ENCODE results near the gene PCED1A. TPM values are rescaled to one million over a fixed set of nuclear protein-coding genes. Genes with fewer than 3 reads are reported as not detected.
A peak's percentile ranks its signal among the peaks of the same experiment; 100 is the strongest.

PCED1A gene
- total and polyA plus RNA-seq, 2 of the 13 experiments (the other 11 are each of a cell fraction or from before 2014, with no cell fraction given): 40.1 to 84.2 TPM

DNA sequence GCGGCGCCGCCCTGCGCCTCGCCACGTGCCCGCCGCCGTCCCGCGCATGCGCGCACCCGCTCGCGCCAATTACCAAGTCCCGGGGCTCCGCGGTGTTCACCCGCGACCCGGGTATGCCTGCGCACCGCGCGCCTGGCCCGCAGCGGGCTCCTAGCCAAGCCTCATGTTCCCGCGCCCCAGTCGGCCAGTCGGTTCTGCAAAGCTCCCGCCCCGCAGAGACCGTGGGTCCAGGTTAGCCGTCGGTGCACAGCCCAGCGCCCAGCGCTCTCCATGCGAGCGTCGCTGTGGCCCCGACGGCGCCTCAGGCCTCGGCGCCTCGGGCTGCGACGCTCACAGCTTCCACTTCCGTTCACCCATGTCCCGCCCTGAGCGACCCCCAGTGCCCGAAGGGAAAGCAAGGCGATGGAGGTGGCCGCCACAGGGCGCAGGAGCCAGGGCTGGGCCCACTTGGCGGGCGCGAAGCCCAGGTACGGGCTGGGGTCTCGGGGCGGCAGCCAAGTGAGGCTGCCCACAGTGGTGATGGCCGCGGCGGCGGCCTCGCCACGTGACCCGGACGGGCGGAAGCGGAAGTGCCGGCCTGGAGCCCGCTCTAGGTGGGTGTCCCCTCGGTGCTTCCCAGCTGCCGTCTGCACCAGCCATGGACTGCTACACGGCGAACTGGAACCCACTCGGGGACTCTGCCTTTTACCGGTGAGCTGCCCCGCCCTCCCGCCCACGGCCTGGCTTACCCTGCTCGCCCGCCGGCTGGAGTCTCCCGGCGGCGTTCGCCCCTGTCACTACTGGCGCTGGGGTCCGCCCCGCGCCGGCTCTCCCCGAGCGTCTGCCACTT, at the start of gene PCED1A, which contains the start of gene VPS16 (continued):
- TF ChIP-seq, protein P1, sequence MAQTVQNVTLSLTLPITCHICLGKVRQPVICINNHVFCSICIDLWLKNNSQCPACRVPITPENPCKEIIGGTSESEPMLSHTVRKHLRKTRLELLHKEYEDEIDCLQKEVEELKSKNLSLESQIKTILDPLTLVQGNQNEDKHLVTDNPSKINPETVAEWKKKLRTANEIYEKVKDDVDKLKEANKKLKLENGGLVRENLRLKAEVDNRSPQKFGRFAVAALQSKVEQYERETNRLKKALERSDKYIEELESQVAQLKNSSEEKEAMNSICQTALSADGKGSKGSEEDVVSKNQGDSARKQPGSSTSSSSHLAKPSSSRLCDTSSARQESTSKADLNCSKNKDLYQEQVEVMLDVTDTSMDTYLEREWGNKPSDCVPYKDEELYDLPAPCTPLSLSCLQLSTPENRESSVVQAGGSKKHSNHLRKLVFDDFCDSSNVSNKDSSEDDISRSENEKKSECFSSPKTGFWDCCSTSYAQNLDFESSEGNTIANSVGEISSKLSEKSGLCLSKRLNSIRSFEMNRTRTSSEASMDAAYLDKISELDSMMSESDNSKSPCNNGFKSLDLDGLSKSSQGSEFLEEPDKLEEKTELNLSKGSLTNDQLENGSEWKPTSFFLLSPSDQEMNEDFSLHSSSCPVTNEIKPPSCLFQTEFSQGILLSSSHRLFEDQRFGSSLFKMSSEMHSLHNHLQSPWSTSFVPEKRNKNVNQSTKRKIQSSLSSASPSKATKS (CRISPR knock-in tag; IDR thresholded peaks at IDR 0.05): no peak
- TF ChIP-seq ZNF256 (CRISPR knock-in tag; conservative IDR thresholded peaks at IDR 0.05) (peak; percentile 98), ZNF337 (CRISPR knock-in tag; IDR thresholded peaks at IDR 0.05; ENCODE audit: borderline replicate concordance, low read depth) (no peak), MIER3 (CRISPR knock-in tag; IDR thresholded peaks at IDR 0.05; ENCODE audit: borderline replicate concordance) (0 out of 2 replicates have a peak, but pooled peaks have one; percentile 73), ZNF564 (CRISPR knock-in tag; IDR thresholded peaks at IDR 0.05) (peak; percentile 89; the same call in 1 of the 2 replicates), ZNF451 (CRISPR knock-in tag; IDR thresholded peaks at IDR 0.05) (peak; percentile 99), JUN (CRISPR knock-in tag; IDR thresholded peaks at IDR 0.05) (peak; percentile 78; the same call in 1 of the 2 replicates), KLF13 (CRISPR knock-in tag; IDR thresholded peaks at IDR 0.05) (peak; percentile 92), SMAD1 (CRISPR knock-in tag; IDR thresholded peaks at IDR 0.05; ENCODE audit: borderline replicate concordance, low read depth) (no peak), ZFYVE20 (CRISPR knock-in tag; IDR thresholded peaks at IDR 0.05; ENCODE audit: borderline replicate concordance, low read depth) (peak; percentile 97; the same call in 1 of the 2 replicates), ZNF563 (CRISPR knock-in tag; IDR thresholded peaks at IDR 0.05) (peak; percentile 99), NFE2L1 (CRISPR knock-in tag; IDR thresholded peaks at IDR 0.05; ENCODE audit: borderline replicate concordance) (peak; percentile 78; the same call in 1 of the 2 replicates), SIX4 (CRISPR knock-in tag; IDR thresholded peaks at IDR 0.05) (no peak), WIZ (CRISPR knock-in tag; IDR thresholded peaks at IDR 0.05) (peak; percentile 93; the same call in 1 of the 2 replicates), ZNF557 (CRISPR knock-in tag; IDR thresholded peaks at IDR 0.05) (peak; percentile 92; the same call in 1 of the 2 replicates), MEIS1 (CRISPR knock-in tag; IDR thresholded peaks at IDR 0.05; ENCODE audit: borderline replicate concordance) (peak; percentile 72), RXRB (CRISPR knock-in tag; IDR thresholded peaks at IDR 0.05; ENCODE audit: borderline replicate concordance) (peak; percentile 58), ZSCAN20 (CRISPR knock-in tag; IDR thresholded peaks at IDR 0.05; ENCODE audit: borderline replicate concordance) (peak; percentile 98)
- TF ChIP-seq, protein P2, sequence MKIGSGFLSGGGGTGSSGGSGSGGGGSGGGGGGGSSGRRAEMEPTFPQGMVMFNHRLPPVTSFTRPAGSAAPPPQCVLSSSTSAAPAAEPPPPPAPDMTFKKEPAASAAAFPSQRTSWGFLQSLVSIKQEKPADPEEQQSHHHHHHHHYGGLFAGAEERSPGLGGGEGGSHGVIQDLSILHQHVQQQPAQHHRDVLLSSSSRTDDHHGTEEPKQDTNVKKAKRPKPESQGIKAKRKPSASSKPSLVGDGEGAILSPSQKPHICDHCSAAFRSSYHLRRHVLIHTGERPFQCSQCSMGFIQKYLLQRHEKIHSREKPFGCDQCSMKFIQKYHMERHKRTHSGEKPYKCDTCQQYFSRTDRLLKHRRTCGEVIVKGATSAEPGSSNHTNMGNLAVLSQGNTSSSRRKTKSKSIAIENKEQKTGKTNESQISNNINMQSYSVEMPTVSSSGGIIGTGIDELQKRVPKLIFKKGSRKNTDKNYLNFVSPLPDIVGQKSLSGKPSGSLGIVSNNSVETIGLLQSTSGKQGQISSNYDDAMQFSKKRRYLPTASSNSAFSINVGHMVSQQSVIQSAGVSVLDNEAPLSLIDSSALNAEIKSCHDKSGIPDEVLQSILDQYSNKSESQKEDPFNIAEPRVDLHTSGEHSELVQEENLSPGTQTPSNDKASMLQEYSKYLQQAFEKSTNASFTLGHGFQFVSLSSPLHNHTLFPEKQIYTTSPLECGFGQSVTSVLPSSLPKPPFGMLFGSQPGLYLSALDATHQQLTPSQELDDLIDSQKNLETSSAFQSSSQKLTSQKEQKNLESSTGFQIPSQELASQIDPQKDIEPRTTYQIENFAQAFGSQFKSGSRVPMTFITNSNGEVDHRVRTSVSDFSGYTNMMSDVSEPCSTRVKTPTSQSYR (CRISPR knock-in tag; IDR thresholded peaks at IDR 0.05; ENCODE audit: borderline replicate concordance): peak; percentile 52
- TF ChIP-seq, protein P3, sequence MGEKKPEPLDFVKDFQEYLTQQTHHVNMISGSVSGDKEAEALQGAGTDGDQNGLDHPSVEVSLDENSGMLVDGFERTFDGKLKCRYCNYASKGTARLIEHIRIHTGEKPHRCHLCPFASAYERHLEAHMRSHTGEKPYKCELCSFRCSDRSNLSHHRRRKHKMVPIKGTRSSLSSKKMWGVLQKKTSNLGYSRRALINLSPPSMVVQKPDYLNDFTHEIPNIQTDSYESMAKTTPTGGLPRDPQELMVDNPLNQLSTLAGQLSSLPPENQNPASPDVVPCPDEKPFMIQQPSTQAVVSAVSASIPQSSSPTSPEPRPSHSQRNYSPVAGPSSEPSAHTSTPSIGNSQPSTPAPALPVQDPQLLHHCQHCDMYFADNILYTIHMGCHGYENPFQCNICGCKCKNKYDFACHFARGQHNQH (CRISPR knock-in tag; IDR thresholded peaks at IDR 0.05): peak; percentile 83; the same call in 1 of the 2 replicates
- TF ChIP-seq, protein P4, sequence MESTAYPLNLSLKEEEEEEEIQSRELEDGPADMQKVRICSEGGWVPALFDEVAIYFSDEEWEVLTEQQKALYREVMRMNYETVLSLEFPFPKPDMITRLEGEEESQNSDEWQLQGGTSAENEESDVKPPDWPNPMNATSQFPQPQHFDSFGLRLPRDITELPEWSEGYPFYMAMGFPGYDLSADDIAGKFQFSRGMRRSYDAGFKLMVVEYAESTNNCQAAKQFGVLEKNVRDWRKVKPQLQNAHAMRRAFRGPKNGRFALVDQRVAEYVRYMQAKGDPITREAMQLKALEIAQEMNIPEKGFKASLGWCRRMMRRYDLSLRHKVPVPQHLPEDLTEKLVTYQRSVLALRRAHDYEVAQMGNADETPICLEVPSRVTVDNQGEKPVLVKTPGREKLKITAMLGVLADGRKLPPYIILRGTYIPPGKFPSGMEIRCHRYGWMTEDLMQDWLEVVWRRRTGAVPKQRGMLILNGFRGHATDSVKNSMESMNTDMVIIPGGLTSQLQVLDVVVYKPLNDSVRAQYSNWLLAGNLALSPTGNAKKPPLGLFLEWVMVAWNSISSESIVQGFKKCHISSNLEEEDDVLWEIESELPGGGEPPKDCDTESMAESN (CRISPR knock-in tag; conservative IDR thresholded peaks at IDR 0.05): peak; percentile 97

Measured in HepG2 (cell line).